IPS-20b (cell line): ENCODE results near the gene PTEN.
"Not testable (repeated sequence)": the region's sequence is repeated elsewhere in the genome, so short reads cannot be mapped to it uniquely, and the experiment has no call there.

Source experiments
- H3K27ac ChIP-seq: one replicate; pipeline ENCODE4 v1.5.1; 2013; ENCODE audit warnings: low read length
- H3K27me3 ChIP-seq: 2 replicates; pipeline ENCODE4 v1.6.1; 2013; ENCODE audit warnings: mild to moderate bottlenecking, low read length, inconsistent platforms; ENCODE audit not compliant: insufficient read depth
- H3K36me3 ChIP-seq: 2 replicates; pipeline ENCODE4 v1.6.1; 2013; ENCODE audit warnings: low read depth, mild to moderate bottlenecking, inconsistent platforms, low read length, moderate library complexity; ENCODE audit not compliant: insufficient read depth
- H3K4me1 ChIP-seq: 2 replicates; pipeline ENCODE4 v1.6.1; 2013; ENCODE audit warnings: mild to moderate bottlenecking, control low read depth, inconsistent platforms, low read length, moderate library complexity; ENCODE audit not compliant: insufficient read depth
- H3K4me3 ChIP-seq: 2 replicates; pipeline ENCODE4 v1.5.1; 2013; ENCODE audit warnings: mild to moderate bottlenecking, low read length, inconsistent platforms
- H3K9ac ChIP-seq: 2 replicates; pipeline ENCODE4 v1.6.1; 2013; ENCODE audit warnings: low read depth, mild to moderate bottlenecking, inconsistent platforms, low read length, moderate library complexity
- H3K9me3 ChIP-seq: 2 replicates; pipeline ENCODE4 v1.6.1; 2013; ENCODE audit warnings: mild to moderate bottlenecking, low read depth, low read length, inconsistent platforms; ENCODE audit not compliant: insufficient read depth

The PTEN gene

GRCh38 chr10:87863053-87863943 lies at the start of gene PTEN, which contains the start of gene KLLN:
TSS of gene PTEN (plus strand) at chr10:87863625. CDS start at chr10:87864470, 845 bp downstream.
TSS of gene KLLN (minus strand) at chr10:87863533. CDS start at chr10:87862487, 1,046 bp downstream.
- Histone ChIP-seq H3K4me1 (peaks cover 16% of the 10 kb centered on the region; the same call in 1 of the 2 replicates), H3K27me3 (peaks cover 12% of the 10 kb centered on the region), H3K4me3 (peak within 1 kb of the TSS; percentile 97), H3K36me3 (no peaks in the 10 kb centered on the region), H3K9me3 (no peaks in the 10 kb centered on the region), H3K9ac (peak within 1 kb of the TSS; percentile 91), H3K27ac (peak within 1 kb of the TSS; percentile 62)

- peaks cover 27% of the 10 kb centered on the region for H3K36me3 ChIP-seq
- no peaks in the 10 kb centered on the region; the same call in 1 of the 2 replicates for H3K27me3 ChIP-seq
- H3K9ac ChIP-seq = peak overlapping the region; percentile 89; the same call in 1 of the 2 replicates
- no peaks in the 10 kb centered on the region for H3K9me3 ChIP-seq
- H3K27ac ChIP-seq = no peak overlapping the region
- peaks cover 6% of the 10 kb centered on the region; the same call in 1 of the 2 replicates for H3K4me1 ChIP-seq
- H3K4me3 ChIP-seq = peak overlapping the region; percentile 88
Observed at GRCh38 chr10:87816163-87816897, 47.1 kb upstream of the PTEN start.

- H3K4me3 ChIP-seq = peak overlapping the region; percentile 88
- H3K27me3 ChIP-seq = no peaks in the 10 kb centered on the region; the same call in 1 of the 2 replicates
- peak overlapping the region; percentile 77 for H3K27ac ChIP-seq
- H3K9me3 ChIP-seq = no peaks in the 10 kb centered on the region
- peaks cover 6% of the 10 kb centered on the region; the same call in 1 of the 2 replicates for H3K4me1 ChIP-seq
- H3K9ac ChIP-seq = peak overlapping the region; percentile 89
- H3K36me3 ChIP-seq = peaks cover 20% of the 10 kb centered on the region
Observed at GRCh38 chr10:87816898-87817608, 46.4 kb upstream of the PTEN start.

DNA sequence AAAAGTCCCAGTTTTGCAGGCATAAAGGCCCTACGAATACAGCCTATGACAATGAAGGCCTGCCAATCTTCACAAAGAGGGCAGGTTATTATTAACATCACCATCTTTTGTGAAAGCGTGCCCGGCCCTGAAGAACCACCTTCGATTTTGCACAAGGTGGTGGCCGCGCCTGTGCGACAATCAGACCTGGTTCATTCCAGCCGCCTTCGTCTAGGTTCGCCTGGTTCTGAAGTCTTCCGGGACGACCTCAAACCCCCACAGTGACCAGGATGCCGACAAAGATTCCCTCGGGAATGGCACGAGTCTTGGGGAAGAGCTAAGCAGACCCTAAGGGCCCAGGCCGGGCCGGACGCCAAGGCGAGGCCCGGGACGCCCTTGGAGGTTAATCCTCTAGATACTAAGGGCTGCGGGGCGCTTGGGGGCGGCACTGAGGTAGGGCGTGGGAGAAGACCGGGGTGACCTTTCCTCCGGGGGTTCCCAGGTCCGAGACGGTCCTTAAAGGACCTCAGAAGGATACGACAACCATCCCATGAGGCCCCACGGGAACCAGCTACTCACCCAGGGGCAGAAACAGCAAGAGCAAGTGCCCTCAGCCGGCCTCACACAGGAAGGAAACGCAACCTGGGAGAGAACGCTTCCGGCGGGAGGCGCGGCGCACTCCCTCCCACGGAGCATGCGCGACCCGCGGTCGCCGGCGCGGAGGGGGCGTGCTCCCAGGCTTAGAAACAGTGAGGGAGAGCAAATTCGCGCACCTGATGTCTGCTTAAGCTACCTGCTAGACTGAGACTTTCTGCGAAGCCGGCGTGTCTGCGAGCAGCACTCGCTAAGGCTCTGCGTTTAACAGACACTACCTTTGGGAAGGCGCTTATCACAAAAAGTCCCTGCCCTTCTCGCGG lies 45.6 kb upstream of the PTEN start, which contains the start of gene ATAD1:
Gene ATAD1, minus strand, starts transcription at position 618 of the 896 bp plus-strand sequence. CDS start 3,627 bp downstream, outside the sequence.
- peak within 1 kb of the TSS; percentile 88 for H3K4me3 ChIP-seq
- H3K9ac ChIP-seq = peak within 1 kb of the TSS; percentile 89
- peak within 1 kb of the TSS; percentile 77 for H3K27ac ChIP-seq
- H3K27me3 ChIP-seq = no peaks in the 10 kb centered on the region; the same call in 1 of the 2 replicates
- peaks cover 6% of the 10 kb centered on the region; the same call in 1 of the 2 replicates for H3K4me1 ChIP-seq
- H3K36me3 ChIP-seq = peaks cover 15% of the 10 kb centered on the region
- H3K9me3 ChIP-seq = no peaks in the 10 kb centered on the region

- H3K27ac ChIP-seq = peak overlapping the region; percentile 77
Observed at GRCh38 chr10:87818505-87819288, 44.7 kb upstream of the PTEN start.

GRCh38 chr10:87819289-87819585 lies 44.2 kb upstream of the PTEN start:
- H3K4me1 ChIP-seq = peaks cover 6% of the 10 kb centered on the region; the same call in 1 of the 2 replicates
- peak overlapping the region; percentile 88; the same call in 1 of the 2 replicates for H3K4me3 ChIP-seq
- no peak overlapping the region for H3K27ac ChIP-seq
- H3K9me3 ChIP-seq = no peaks in the 10 kb centered on the region
- peaks cover 3% of the 10 kb centered on the region; the same call in 1 of the 2 replicates for H3K36me3 ChIP-seq
- H3K9ac ChIP-seq = no peak overlapping the region; the same call in 1 of the 2 replicates
- no peaks in the 10 kb centered on the region; the same call in 1 of the 2 replicates for H3K27me3 ChIP-seq

More at GRCh38 chr10:87818505-87819288, 44.7 kb upstream of the PTEN start:
- H3K36me3 ChIP-seq = peaks cover 8% of the 10 kb centered on the region
- H3K4me1 ChIP-seq = peaks cover 6% of the 10 kb centered on the region; the same call in 1 of the 2 replicates
- H3K9me3 ChIP-seq = no peaks in the 10 kb centered on the region
- H3K9ac ChIP-seq = peak overlapping the region; percentile 89
- H3K4me3 ChIP-seq = peak overlapping the region; percentile 88
- H3K27me3 ChIP-seq = no peaks in the 10 kb centered on the region; the same call in 1 of the 2 replicates

DNA sequence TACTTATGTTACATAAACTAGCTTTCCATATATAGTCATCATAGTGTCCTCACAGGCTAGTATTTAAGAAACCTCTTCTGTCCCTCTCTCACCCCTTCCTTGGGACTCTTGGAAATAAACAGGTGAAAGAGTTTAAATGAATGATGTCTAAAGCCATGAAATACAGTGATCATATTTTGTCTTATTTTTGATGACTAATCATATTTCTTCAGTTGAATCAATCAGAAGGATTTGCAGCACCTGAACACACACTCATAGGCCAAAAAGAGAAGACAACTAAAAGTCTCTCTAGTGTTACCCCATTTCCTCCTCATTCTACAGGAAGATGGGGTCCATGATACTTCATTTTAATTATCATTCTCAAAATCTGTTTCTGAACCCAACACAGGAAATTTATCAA lies 36.8 kb upstream of the PTEN start:
- Histone ChIP-seq H3K27ac (no peak overlapping the region), H3K27me3 (no peaks in the 10 kb centered on the region), H3K9ac (no peak overlapping the region), H3K36me3 (no peaks in the 10 kb centered on the region), H3K4me3 (no peak overlapping the region), H3K4me1 (no peaks in the 10 kb centered on the region), H3K9me3 (no peaks in the 10 kb centered on the region)

DNA sequence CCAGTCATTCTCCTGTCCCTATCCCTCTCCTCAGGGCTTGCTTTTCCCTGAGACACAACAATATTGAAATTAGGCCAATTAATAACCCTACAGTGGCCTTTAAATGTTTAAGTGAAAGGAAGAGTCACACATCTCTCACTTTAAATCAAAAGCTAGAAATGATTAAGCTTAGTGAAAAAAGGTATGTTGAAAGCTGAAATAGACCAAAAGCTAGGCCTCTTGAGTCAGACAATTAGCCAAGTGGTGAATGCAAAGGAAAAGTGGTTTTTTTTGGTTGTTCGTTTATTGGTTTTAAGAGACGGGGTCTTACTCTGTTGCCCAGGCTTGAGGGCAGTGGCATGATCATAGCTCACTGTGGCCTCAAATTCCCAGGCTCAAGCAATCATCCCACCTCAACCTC lies 35.7 kb upstream of the PTEN start:
- Histone ChIP-seq H3K36me3 (no peaks in the 10 kb centered on the region), H3K4me3 (no peak overlapping the region), H3K9ac (no peak overlapping the region), H3K4me1 (no peaks in the 10 kb centered on the region), H3K27me3 (no peaks in the 10 kb centered on the region), H3K27ac (no peak overlapping the region), H3K9me3 (no peaks in the 10 kb centered on the region)

DNA sequence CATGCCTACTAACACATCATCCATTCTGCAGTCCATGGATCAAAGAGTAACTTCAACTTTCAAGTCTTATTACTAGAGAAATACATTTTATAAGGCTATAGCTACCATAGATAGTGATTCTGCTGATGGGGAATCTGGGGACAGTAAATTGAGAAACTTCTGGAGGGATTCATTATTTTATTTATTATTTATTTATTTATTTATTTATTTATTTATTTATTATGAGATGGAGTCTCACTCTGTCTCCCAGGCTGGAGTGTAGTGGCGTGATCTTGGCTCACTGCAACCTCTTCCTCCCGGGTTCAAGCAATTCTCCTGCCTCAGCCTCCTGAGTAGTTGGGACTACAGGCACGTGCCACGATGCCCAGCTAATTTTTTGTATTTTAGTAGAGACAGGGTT lies 34.4 kb upstream of the PTEN start:
- not testable (repeated sequence) for H3K27ac ChIP-seq, H3K36me3 ChIP-seq, H3K27me3 ChIP-seq, H3K4me1 ChIP-seq, H3K9ac ChIP-seq, H3K4me3 ChIP-seq, H3K9me3 ChIP-seq
